GDM1 (cell line): ENCODE measurements around the gene CBFA2T3.
A peak's percentile ranks its signal among the peaks of the same experiment; 100 is the strongest.
"Not testable (repeated sequence)": the region's sequence is repeated elsewhere in the genome, so short reads cannot be mapped to it uniquely, and the experiment has no call there.

ENCODE experiments used
- DNase-seq: peaks from one replicate; lab custom pipeline; 2025; lab: John Stamatoyannopoulos, UW

CBFA2T3 gene

GRCh38 chr16:88922114-88922825 lies 54.7 kb downstream of the CBFA2T3 start:
- no peak for DNase-seq

- DNase-seq: no peak
Measured at GRCh38 chr16:88921591-88921990, 55.4 kb downstream of the CBFA2T3 start.

GRCh38 chr16:88920618-88921590 lies 56.1 kb downstream of the CBFA2T3 start:
- peak; percentile 30 for DNase-seq

- no peak for DNase-seq
Measured at GRCh38 chr16:88919936-88920335, 57.1 kb downstream of the CBFA2T3 start.

GRCh38 chr16:88918896-88919295 lies 58.1 kb downstream of the CBFA2T3 start:
- DNase-seq: not testable (repeated sequence)

GRCh38 chr16:88917915-88918627 lies 58.9 kb downstream of the CBFA2T3 start:
- no peak for DNase-seq

- DNase-seq: no peak
Measured at GRCh38 chr16:88917146-88917914, 59.7 kb downstream of the CBFA2T3 start.

- no peak for DNase-seq
Measured at GRCh38 chr16:88915639-88916327, 61.2 kb downstream of the CBFA2T3 start.

GRCh38 chr16:88914750-88915368 lies 62.1 kb downstream of the CBFA2T3 start:
- DNase-seq: no peak

- DNase-seq: no peak
Measured at GRCh38 chr16:88913870-88914269, 63.1 kb downstream of the CBFA2T3 start.

GRCh38 chr16:88913001-88913612 lies 63.9 kb downstream of the CBFA2T3 start:
- DNase-seq: no peak

- DNase-seq: no peak
Measured at GRCh38 chr16:88912556-88912955, 64.5 kb downstream of the CBFA2T3 start.

GRCh38 chr16:88911946-88912310 lies 65.1 kb downstream of the CBFA2T3 start:
- DNase-seq: no peak

GRCh38 chr16:88911136-88911945 lies 65.7 kb downstream of the CBFA2T3 start:
- DNase-seq: no peak

- no peak for DNase-seq
Measured at GRCh38 chr16:88910284-88911135, 66.5 kb downstream of the CBFA2T3 start.

GRCh38 chr16:88909431-88910210 lies 67.4 kb downstream of the CBFA2T3 start:
- DNase-seq: no peak

- DNase-seq: no peak
Measured at GRCh38 chr16:88908307-88908706, 68.7 kb downstream of the CBFA2T3 start.

- no peak for DNase-seq
Measured at GRCh38 chr16:88907768-88908167, 69.2 kb downstream of the CBFA2T3 start.
